ENCODE measurements around the gene GRAMD2A. TPM values are rescaled to one million over a fixed set of nuclear protein-coding genes. Genes with fewer than 3 reads are reported as not detected.
A peak's percentile ranks its signal among the peaks of the same experiment; 100 is the strongest.

GRAMD2A gene
- total and polyA plus RNA-seq, 2 experiments from 2014 or later, result 0.70 to 2.8 TPM

DNA sequence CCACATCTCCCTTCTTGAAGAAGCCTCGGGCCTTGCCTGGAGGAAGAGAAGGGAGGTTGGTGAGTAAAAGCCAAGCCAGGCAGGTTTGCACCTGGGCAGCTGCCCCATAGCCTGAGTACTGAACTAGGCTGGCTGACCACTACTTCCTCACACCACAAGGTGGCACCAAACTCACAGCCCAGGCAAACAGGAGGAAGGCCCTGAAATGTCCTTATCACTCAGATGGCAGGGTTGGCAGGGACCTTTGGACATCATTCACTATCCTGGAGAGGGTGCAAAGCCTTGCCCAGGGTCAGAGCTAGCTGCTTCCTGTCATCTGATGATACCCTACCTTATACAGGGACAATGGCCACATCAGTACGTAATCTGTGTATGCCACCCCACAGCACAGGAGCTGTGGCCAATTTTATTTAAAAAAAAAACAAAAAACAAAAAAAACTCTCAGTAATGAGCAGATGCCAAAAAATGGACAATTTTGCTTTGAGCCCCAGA is 2.2 kb upstream of the GRAMD2A start:
- Histone ChIP-seq H3K4me3 (no peak overlapping the region), H3K4me2 (no peak overlapping the region), H3K9me2 (ENCODE audit: insufficient read depth) (no peaks in the 10 kb centered on the region), H3F3A (replicated peaks; ENCODE audit: low read depth) (peaks cover 73% of the 10 kb centered on the region), H3K27ac (ENCODE audit: low read depth) (peak overlapping the region; percentile 66; the same call in 1 of the 2 replicates), H4K20me1 (replicated peaks; ENCODE audit: insufficient read depth) (peaks cover 49% of the 10 kb centered on the region), H3K4me1 (ENCODE audit: insufficient read depth) (peaks cover 9% of the 10 kb centered on the region; the same call in 1 of the 2 replicates), H3K27me3 (ENCODE audit: insufficient read depth) (peaks cover 21% of the 10 kb centered on the region), H3K36me3 (ENCODE audit: insufficient read depth) (peaks cover 47% of the 10 kb centered on the region), H2AFZ (no peak overlapping the region), H3K79me2 (replicated peaks; ENCODE audit: insufficient read depth) (no peaks in the 10 kb centered on the region)
- peak; percentile 39 for ATAC-seq
- Mint-ChIP-seq H3K4me3 (no peak overlapping the region), H3K27me3 (ENCODE audit: insufficient read depth, low read depth, poor library complexity) (peaks cover 44% of the 10 kb centered on the region), H3K9me3 (peaks cover 3% of the 10 kb centered on the region; the same call in 1 of the 3 replicates), H3K27ac (no peak overlapping the region), H3K4me1 (peaks cover 13% of the 10 kb centered on the region), H3K36me3 (ENCODE audit: low read depth) (peaks cover 68% of the 10 kb centered on the region)
- peak; percentile 83 for DNase-seq (ENCODE audit: low spot score)
- TF ChIP-seq EZH2 (IDR thresholded peaks at IDR 0.05; ENCODE audit: low read depth, unreplicated experiment) (no peak), EZH2phosphoT487 (IDR thresholded peaks at IDR 0.05; ENCODE audit: unreplicated experiment) (no peak), CREB1 (CRISPR knock-in tag; IDR thresholded peaks at IDR 0.05; ENCODE audit: low read depth) (no peak), NANOG (IDR thresholded peaks at IDR 0.05; ENCODE audit: borderline replicate concordance) (no peak)
- TF ChIP-seq, protein P1, sequence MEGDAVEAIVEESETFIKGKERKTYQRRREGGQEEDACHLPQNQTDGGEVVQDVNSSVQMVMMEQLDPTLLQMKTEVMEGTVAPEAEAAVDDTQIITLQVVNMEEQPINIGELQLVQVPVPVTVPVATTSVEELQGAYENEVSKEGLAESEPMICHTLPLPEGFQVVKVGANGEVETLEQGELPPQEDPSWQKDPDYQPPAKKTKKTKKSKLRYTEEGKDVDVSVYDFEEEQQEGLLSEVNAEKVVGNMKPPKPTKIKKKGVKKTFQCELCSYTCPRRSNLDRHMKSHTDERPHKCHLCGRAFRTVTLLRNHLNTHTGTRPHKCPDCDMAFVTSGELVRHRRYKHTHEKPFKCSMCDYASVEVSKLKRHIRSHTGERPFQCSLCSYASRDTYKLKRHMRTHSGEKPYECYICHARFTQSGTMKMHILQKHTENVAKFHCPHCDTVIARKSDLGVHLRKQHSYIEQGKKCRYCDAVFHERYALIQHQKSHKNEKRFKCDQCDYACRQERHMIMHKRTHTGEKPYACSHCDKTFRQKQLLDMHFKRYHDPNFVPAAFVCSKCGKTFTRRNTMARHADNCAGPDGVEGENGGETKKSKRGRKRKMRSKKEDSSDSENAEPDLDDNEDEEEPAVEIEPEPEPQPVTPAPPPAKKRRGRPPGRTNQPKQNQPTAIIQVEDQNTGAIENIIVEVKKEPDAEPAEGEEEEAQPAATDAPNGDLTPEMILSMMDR (conservative IDR thresholded peaks at IDR 0.05; ENCODE audit: low read depth in 2 of 2), result peak; percentile 82 to 97
- TF ChIP-seq, protein P2, sequence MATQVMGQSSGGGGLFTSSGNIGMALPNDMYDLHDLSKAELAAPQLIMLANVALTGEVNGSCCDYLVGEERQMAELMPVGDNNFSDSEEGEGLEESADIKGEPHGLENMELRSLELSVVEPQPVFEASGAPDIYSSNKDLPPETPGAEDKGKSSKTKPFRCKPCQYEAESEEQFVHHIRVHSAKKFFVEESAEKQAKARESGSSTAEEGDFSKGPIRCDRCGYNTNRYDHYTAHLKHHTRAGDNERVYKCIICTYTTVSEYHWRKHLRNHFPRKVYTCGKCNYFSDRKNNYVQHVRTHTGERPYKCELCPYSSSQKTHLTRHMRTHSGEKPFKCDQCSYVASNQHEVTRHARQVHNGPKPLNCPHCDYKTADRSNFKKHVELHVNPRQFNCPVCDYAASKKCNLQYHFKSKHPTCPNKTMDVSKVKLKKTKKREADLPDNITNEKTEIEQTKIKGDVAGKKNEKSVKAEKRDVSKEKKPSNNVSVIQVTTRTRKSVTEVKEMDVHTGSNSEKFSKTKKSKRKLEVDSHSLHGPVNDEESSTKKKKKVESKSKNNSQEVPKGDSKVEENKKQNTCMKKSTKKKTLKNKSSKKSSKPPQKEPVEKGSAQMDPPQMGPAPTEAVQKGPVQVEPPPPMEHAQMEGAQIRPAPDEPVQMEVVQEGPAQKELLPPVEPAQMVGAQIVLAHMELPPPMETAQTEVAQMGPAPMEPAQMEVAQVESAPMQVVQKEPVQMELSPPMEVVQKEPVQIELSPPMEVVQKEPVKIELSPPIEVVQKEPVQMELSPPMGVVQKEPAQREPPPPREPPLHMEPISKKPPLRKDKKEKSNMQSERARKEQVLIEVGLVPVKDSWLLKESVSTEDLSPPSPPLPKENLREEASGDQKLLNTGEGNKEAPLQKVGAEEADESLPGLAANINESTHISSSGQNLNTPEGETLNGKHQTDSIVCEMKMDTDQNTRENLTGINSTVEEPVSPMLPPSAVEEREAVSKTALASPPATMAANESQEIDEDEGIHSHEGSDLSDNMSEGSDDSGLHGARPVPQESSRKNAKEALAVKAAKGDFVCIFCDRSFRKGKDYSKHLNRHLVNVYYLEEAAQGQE (IDR thresholded peaks at IDR 0.05; ENCODE audit: unreplicated experiment), result no peak

DNA sequence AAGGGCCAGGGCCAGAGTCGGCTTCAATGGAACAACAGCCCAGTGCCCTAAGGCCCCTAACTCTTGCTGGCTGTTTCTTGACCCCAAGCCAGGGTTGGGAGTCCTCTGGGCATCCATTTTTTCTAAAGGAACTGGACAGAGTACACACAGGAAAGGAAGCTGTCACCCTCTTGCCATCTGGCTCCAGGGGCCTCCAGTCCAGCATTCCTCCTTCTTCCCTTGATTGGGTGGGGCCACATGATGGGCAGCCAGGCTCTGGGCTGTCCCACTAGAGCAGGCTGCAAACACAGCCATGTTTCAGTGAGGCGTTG is 1.6 kb upstream of the GRAMD2A start:
- Mint-ChIP-seq H3K27ac (no peak overlapping the region), H3K4me1 (peaks cover 15% of the 10 kb centered on the region), H3K4me3 (no peak overlapping the region), H3K36me3 (ENCODE audit: low read depth) (peaks cover 62% of the 10 kb centered on the region), H3K27me3 (ENCODE audit: insufficient read depth, low read depth, poor library complexity) (peaks cover 46% of the 10 kb centered on the region), H3K9me3 (peaks cover 3% of the 10 kb centered on the region; the same call in 1 of the 3 replicates)
- peaks cover 10% of the 10 kb centered on the region; the same call in 1 of the 2 replicates for H3K4me1 ChIP-seq (ENCODE audit: insufficient read depth)
- no peak overlapping the region for H3K4me2 ChIP-seq
- DNase-seq (ENCODE audit: low spot score) (no peak), ATAC-seq (no peak)
- peaks cover 45% of the 10 kb centered on the region for H4K20me1 ChIP-seq (replicated peaks; ENCODE audit: insufficient read depth)
- H3K27me3 ChIP-seq (ENCODE audit: insufficient read depth), result peaks cover 21% of the 10 kb centered on the region
- H2AFZ ChIP-seq, result no peak overlapping the region
- H3F3A ChIP-seq (replicated peaks; ENCODE audit: low read depth), result peaks cover 69% of the 10 kb centered on the region
- peaks cover 41% of the 10 kb centered on the region for H3K36me3 ChIP-seq (ENCODE audit: insufficient read depth)
- H3K9me2 ChIP-seq (ENCODE audit: insufficient read depth), result no peaks in the 10 kb centered on the region
- H3K27ac ChIP-seq (ENCODE audit: low read depth), result 0 out of 2 replicates have a peak overlapping the region, but pooled peaks have one; percentile 32
- H3K79me2 ChIP-seq (replicated peaks; ENCODE audit: insufficient read depth), result no peaks in the 10 kb centered on the region
- no peak overlapping the region for H3K4me3 ChIP-seq
- TF ChIP-seq POLR2AphosphoS5 (IDR thresholded peaks at IDR 0.05; ENCODE audit: low read depth), result no peak
- TF ChIP-seq ZNF114 (CRISPR knock-in tag; IDR thresholded peaks at IDR 0.05), result no peak
- TF ChIP-seq, protein P3, sequence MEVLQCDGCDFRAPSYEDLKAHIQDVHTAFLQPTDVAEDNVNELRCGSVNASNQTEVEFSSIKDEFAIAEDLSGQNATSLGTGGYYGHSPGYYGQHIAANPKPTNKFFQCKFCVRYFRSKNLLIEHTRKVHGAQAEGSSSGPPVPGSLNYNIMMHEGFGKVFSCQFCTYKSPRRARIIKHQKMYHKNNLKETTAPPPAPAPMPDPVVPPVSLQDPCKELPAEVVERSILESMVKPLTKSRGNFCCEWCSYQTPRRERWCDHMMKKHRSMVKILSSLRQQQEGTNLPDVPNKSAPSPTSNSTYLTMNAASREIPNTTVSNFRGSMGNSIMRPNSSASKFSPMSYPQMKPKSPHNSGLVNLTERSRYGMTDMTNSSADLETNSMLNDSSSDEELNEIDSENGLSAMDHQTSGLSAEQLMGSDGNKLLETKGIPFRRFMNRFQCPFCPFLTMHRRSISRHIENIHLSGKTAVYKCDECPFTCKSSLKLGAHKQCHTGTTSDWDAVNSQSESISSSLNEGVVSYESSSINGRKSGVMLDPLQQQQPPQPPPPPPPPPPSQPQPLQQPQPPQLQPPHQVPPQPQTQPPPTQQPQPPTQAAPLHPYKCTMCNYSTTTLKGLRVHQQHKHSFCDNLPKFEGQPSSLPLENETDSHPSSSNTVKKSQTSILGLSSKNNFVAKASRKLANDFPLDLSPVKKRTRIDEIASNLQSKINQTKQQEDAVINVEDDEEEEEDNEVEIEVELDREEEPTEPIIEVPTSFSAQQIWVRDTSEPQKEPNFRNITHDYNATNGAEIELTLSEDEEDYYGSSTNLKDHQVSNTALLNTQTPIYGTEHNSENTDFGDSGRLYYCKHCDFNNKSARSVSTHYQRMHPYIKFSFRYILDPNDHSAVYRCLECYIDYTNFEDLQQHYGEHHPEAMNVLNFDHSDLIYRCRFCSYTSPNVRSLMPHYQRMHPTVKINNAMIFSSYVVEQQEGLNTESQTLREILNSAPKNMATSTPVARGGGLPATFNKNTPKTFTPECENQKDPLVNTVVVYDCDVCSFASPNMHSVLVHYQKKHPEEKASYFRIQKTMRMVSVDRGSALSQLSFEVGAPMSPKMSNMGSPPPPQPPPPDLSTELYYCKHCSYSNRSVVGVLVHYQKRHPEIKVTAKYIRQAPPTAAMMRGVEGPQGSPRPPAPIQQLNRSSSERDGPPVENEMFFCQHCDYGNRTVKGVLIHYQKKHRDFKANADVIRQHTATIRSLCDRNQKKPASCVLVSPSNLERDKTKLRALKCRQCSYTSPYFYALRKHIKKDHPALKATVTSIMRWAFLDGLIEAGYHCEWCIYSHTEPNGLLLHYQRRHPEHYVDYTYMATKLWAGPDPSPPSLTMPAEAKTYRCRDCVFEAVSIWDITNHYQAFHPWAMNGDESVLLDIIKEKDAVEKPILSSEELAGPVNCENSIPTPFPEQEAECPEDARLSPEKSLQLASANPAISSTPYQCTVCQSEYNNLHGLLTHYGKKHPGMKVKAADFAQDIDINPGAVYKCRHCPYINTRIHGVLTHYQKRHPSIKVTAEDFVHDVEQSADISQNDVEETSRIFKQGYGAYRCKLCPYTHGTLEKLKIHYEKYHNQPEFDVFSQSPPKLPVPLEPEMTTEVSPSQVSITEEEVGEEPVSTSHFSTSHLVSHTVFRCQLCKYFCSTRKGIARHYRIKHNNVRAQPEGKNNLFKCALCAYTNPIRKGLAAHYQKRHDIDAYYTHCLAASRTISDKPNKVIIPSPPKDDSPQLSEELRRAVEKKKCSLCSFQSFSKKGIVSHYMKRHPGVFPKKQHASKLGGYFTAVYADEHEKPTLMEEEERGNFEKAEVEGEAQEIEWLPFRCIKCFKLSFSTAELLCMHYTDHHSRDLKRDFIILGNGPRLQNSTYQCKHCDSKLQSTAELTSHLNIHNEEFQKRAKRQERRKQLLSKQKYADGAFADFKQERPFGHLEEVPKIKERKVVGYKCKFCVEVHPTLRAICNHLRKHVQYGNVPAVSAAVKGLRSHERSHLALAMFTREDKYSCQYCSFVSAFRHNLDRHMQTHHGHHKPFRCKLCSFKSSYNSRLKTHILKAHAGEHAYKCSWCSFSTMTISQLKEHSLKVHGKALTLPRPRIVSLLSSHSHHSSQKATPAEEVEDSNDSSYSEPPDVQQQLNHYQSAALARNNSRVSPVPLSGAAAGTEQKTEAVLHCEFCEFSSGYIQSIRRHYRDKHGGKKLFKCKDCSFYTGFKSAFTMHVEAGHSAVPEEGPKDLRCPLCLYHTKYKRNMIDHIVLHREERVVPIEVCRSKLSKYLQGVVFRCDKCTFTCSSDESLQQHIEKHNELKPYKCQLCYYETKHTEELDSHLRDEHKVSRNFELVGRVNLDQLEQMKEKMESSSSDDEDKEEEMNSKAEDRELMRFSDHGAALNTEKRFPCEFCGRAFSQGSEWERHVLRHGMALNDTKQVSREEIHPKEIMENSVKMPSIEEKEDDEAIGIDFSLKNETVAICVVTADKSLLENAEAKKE (CRISPR knock-in tag; IDR thresholded peaks at IDR 0.05), result no peak
- TF ChIP-seq EZH2phosphoT487 (IDR thresholded peaks at IDR 0.05; ENCODE audit: unreplicated experiment), result no peak

Data from GM23338 (cell line).